SK-N-SH treated with all-trans-retinoic acid at 6 μM for 48 hours (cell line): ENCODE results near the gene PDE4DIP.
"Not testable (repeated sequence)": the region's sequence is repeated elsewhere in the genome, so short reads cannot be mapped to it uniquely, and the experiment has no call there.

Experiments used
- PATZ1 ChIP-seq: fragments of 250-450 bp; sonication (Bioruptor Pico); IDR thresholded peaks from 2 replicates; pipeline ENCODE4 v1.8.0; 2020; ENCODE audit warnings: mild to moderate bottlenecking, moderate library complexity, borderline replicate concordance
- TCF4 ChIP-seq: fragments of 250-450 bp; sonication (Bioruptor Pico); IDR thresholded peaks from 2 replicates; pipeline ENCODE4 v1.8.0; 2021; ENCODE audit warnings: mild to moderate bottlenecking, moderate library complexity, borderline replicate concordance
- ZFP30 ChIP-seq: fragments of 450-650 bp; formaldehyde crosslinking; IDR thresholded peaks from 2 replicates; pipeline ENCODE4 v1.5.0; 2022; ENCODE audit warnings: mild to moderate bottlenecking, moderate library complexity

- not testable (repeated sequence) for TF ChIP-seq PATZ1 (CRISPR knock-in tag); ZFP30 (CRISPR knock-in tag); TCF4
Measured at GRCh38 chr1:148952253-148952937, 108.2 kb downstream of the PDE4DIP start.
